Activated CD4-positive, alpha-beta T cell treated with anti-CD3 and anti-CD28 coated beads for 4 hours (primary cell): ENCODE measurements around the gene PAX5.

Source experiments
- DNase-seq, 2 donors: peaks; one replicate each; pipeline ENCODE4 v3.0.0-alpha.2; 2020

PAX5 gene

DNA sequence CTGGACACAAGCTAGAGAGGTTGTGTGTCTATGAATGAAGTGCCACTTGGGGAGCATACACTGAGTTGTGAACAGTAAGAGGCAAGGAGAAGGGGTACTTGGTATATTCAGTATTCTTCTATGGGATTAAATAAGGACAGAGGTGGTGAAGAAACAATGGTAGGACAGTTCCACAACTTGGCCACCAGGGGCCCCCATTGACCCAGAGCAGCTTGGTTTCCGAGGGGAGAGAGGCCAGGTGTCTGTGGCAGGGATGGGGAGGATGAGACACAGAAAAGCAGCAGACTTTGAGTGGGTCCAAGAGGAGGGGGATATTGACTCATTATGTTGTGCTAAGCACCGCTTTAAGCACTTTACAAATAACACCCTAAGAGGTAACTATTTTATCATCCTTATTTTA, 240.8 kb downstream of the PAX5 start:
- DNase-seq = no peak

DNA sequence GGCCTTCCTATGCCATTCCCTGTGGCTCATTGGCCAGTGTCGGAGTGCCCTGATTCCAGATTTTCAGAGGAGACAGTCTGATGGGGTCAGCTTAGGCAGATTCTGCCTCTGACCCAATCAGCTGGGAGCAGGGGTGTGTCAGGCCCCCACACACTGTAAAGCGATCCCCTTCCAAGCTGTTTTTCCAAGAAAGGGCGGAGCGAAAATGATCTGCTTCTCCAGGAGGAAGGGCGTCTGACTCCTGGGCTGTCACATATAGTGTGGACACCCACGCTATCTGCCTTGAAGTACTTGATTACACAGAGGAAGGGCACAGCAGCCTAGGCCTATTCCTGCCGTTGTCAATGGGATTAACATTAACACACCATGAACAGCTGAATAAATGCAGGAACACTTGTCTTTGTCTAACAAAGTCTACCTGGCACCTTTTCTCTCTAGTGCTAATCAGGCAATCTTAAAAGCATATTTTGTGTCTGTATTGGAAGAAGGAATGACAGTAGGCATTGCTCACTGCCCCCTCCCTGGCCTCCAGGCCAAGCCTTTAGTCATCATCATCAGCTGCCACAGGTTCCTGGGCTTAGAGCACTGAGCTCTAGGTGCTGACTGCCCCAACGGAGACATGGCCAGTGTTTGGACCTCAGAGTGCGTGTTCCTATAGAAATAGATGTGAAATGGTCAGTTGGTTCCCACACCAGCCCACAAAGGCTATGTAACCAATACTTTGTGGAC, 242.7 kb downstream of the PAX5 start:
- no peak for DNase-seq

DNA sequence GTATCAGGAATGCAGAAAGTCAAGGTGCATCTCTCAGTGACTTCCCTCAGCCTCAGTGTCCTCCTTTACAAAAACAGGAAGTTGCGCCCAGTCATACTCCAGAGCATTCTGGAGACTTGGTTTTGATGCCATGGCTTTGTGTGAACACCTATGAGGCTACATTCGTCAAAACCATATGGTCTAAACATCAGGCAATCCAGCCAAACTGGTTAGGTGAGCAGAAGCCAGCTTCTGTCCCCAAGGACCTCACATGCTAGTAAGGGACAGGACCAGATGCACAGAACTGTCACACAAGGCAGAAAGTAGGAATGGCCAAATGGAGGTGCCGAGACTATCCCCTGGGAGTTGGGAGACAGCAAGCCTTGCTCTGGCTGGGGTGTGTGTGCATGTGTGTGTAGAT, 244.2 kb downstream of the PAX5 start:
- DNase-seq = no peak

DNA sequence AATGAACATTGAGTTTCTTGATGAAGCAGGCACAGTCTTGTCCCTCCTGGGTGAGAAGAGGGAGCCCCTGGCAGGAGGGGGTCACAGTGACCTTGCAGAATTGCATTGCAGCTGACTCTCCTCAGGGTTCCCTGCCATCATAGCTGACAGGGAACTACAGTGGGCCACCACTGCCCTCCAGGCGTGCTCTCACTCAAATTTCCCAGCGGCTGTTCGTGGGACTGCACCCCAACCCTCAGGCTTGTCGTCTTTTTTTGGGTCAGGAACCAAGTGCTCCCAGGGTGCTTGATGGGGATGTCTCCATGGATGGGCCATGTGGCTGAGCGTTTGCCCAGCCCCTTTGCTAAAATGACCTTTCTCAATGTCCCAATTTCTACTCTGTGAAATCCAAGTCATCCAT, 245.5 kb downstream of the PAX5 start:
- no peak for DNase-seq

- DNase-seq = no peak
Measured at GRCh38 chr9:36787709-36788108, 246.4 kb downstream of the PAX5 start.
